Activated CD4-positive, alpha-beta T cell treated with anti-CD3 and anti-CD28 coated beads, Interleukin-2, amount 10 ng/mL, durations not matched to agents 7 days and 5 days (primary cell): ENCODE results near the gene MOCS2. TPM values are rescaled to one million over a fixed set of nuclear protein-coding genes. Genes with fewer than 3 reads are reported as not detected.

Source experiments
- CTCF ChIA-PET: fragments of 350-600 bp; sonication (Branson Sonifier 250); formaldehyde crosslinking; loops from one replicate; lab custom pipeline; 2021; ENCODE audit warnings: antibody characterized with exemption; lab: Charles Lee
- POLR2A ChIA-PET: fragments of 350-600 bp; sonication (Branson Sonifier 250); formaldehyde crosslinking; loops from one replicate; lab custom pipeline; 2021; ENCODE audit warnings: antibody characterized with exemption; lab: Charles Lee
- DNase-seq: peaks from one replicate; pipeline ENCODE4 v3.0.0-alpha.2; 2020
- H3K27ac Mint-ChIP-seq: one replicate; pipeline ENCODE4 v1.8.0; 2021; ENCODE audit warnings: mild to moderate bottlenecking, moderate library complexity, mixed read lengths
- H3K27me3 Mint-ChIP-seq: one replicate; pipeline ENCODE4 v1.8.0; 2021; ENCODE audit warnings: mixed read lengths
- H3K36me3 Mint-ChIP-seq: one replicate; pipeline ENCODE4 v1.8.0; 2021; ENCODE audit warnings: low read depth, mixed read lengths
- H3K4me1 Mint-ChIP-seq: one replicate; pipeline ENCODE4 v1.8.0; 2021; ENCODE audit warnings: mixed read lengths
- H3K4me3 Mint-ChIP-seq: one replicate; pipeline ENCODE4 v1.8.0; 2021; ENCODE audit warnings: mild to moderate bottlenecking, moderate library complexity, mixed read lengths
- H3K9me3 Mint-ChIP-seq: one replicate; pipeline ENCODE4 v1.8.0; 2021; ENCODE audit warnings: mixed read lengths
- total RNA-seq, 2 experiments: library from RNA; stranded (reverse); gene quantifications; one replicate each; pipeline ENCODE4 v1.2.3, GENCODE V29; 2021

The MOCS2 gene
- total RNA-seq = 10 to 100 TPM; 24.3 to 25.0 TPM

GRCh38 chr5:53109443-53110127 is at the start of gene MOCS2:
Gene MOCS2 (minus strand): TSS chr5:53109757. CDS start chr5:53107174, 2,583 bp downstream.
- Mint-ChIP-seq H3K4me1 (peaks cover 42% of the 10 kb centered on the region), H3K4me3 (peak within 1 kb of the TSS; percentile 96), H3K36me3 (peaks cover 32% of the 10 kb centered on the region), H3K9me3 (no peaks in the 10 kb centered on the region), H3K27ac (peak within 1 kb of the TSS; percentile 94), H3K27me3 (no peaks in the 10 kb centered on the region)
- POLR2A ChIA-PET = interaction anchor here (0.5 to 1.4 kb wide), 3 partner anchors 40 to 167 kb away, joined by 3 to 4 read pairs (median 3); no protein-coding TSS in a partner anchor
- peak; percentile 91 for DNase-seq
- CTCF ChIA-PET = interaction anchor here (0.6 to 1.5 kb wide), 7 partner anchors 12 to 1125 kb away, joined by 3 to 10 read pairs (median 3); no protein-coding TSS in a partner anchor

GRCh38 chr5:53151713-53152458 is 42.3 kb upstream of the MOCS2 start:
- Mint-ChIP-seq H3K27me3 (peaks cover 8% of the 10 kb centered on the region), H3K36me3 (no peaks in the 10 kb centered on the region), H3K4me3 (no peak overlapping the region), H3K27ac (no peak overlapping the region), H3K9me3 (no peaks in the 10 kb centered on the region), H3K4me1 (no peaks in the 10 kb centered on the region)
- DNase-seq = no peak
- ChIA-PET CTCF (no interaction called here), POLR2A (no interaction called here)

GRCh38 chr5:53133020-53133419 is 23.5 kb upstream of the MOCS2 start:
- POLR2A ChIA-PET = no interaction called here
- H3K4me3 Mint-ChIP-seq = no peak overlapping the region
- no peaks in the 10 kb centered on the region for H3K9me3 Mint-ChIP-seq
- H3K36me3 Mint-ChIP-seq = no peaks in the 10 kb centered on the region
- no peaks in the 10 kb centered on the region for H3K27me3 Mint-ChIP-seq
- DNase-seq = no peak
- H3K4me1 Mint-ChIP-seq = no peaks in the 10 kb centered on the region
- H3K27ac Mint-ChIP-seq = no peak overlapping the region
- CTCF ChIA-PET = no interaction called here

- ChIA-PET POLR2A (no interaction called here), CTCF (no interaction called here)
- Mint-ChIP-seq H3K27ac (no peak overlapping the region), H3K4me1 (no peaks in the 10 kb centered on the region), H3K9me3 (no peaks in the 10 kb centered on the region), H3K36me3 (no peaks in the 10 kb centered on the region), H3K27me3 (no peaks in the 10 kb centered on the region), H3K4me3 (no peak overlapping the region)
- DNase-seq = no peak
Measured at GRCh38 chr5:53130266-53130665, 20.7 kb upstream of the MOCS2 start.

GRCh38 chr5:53128481-53128880 is 18.9 kb upstream of the MOCS2 start:
- Mint-ChIP-seq H3K27ac (no peak overlapping the region), H3K27me3 (no peaks in the 10 kb centered on the region), H3K4me3 (no peak overlapping the region), H3K4me1 (no peaks in the 10 kb centered on the region), H3K9me3 (no peaks in the 10 kb centered on the region), H3K36me3 (no peaks in the 10 kb centered on the region)
- POLR2A ChIA-PET = no interaction called here
- DNase-seq = no peak
- CTCF ChIA-PET = interaction anchor here (0.7 kb wide), 1 partner anchor 648 kb away, joined by 3 read pairs; no protein-coding TSS in a partner anchor

GRCh38 chr5:53127107-53127506 is 17.6 kb upstream of the MOCS2 start:
- Mint-ChIP-seq H3K36me3 (no peaks in the 10 kb centered on the region), H3K4me3 (no peak overlapping the region), H3K4me1 (no peaks in the 10 kb centered on the region), H3K27ac (no peak overlapping the region), H3K9me3 (no peaks in the 10 kb centered on the region), H3K27me3 (no peaks in the 10 kb centered on the region)
- DNase-seq = no peak
- ChIA-PET POLR2A (no interaction called here), CTCF (no interaction called here)

GRCh38 chr5:53126521-53126920 is 17.0 kb upstream of the MOCS2 start:
- no peaks in the 10 kb centered on the region for H3K36me3 Mint-ChIP-seq
- no peak for DNase-seq
- no peak overlapping the region for H3K27ac Mint-ChIP-seq
- H3K9me3 Mint-ChIP-seq = no peaks in the 10 kb centered on the region
- no peaks in the 10 kb centered on the region for H3K4me1 Mint-ChIP-seq
- ChIA-PET CTCF (no interaction called here), POLR2A (no interaction called here)
- H3K4me3 Mint-ChIP-seq = no peak overlapping the region
- no peaks in the 10 kb centered on the region for H3K27me3 Mint-ChIP-seq

GRCh38 chr5:53123702-53124101 is 14.1 kb upstream of the MOCS2 start:
- peaks cover 2% of the 10 kb centered on the region for H3K27me3 Mint-ChIP-seq
- no peak for DNase-seq
- H3K9me3 Mint-ChIP-seq = no peaks in the 10 kb centered on the region
- H3K27ac Mint-ChIP-seq = no peak overlapping the region
- ChIA-PET POLR2A (no interaction called here), CTCF (no interaction called here)
- no peak overlapping the region for H3K4me3 Mint-ChIP-seq
- no peaks in the 10 kb centered on the region for H3K36me3 Mint-ChIP-seq
- H3K4me1 Mint-ChIP-seq = no peaks in the 10 kb centered on the region

- no peaks in the 10 kb centered on the region for H3K4me1 Mint-ChIP-seq
- H3K27ac Mint-ChIP-seq = no peak overlapping the region
- H3K36me3 Mint-ChIP-seq = no peaks in the 10 kb centered on the region
- H3K27me3 Mint-ChIP-seq = peaks cover 4% of the 10 kb centered on the region
- ChIA-PET CTCF (no interaction called here), POLR2A (no interaction called here)
- no peak for DNase-seq
- H3K4me3 Mint-ChIP-seq = no peak overlapping the region
- no peaks in the 10 kb centered on the region for H3K9me3 Mint-ChIP-seq
Measured at GRCh38 chr5:53120165-53120564, 10.6 kb upstream of the MOCS2 start.

- POLR2A ChIA-PET = no interaction called here
- no peak overlapping the region for H3K4me3 Mint-ChIP-seq
- H3K9me3 Mint-ChIP-seq = no peaks in the 10 kb centered on the region
- peaks cover 4% of the 10 kb centered on the region for H3K27me3 Mint-ChIP-seq
- CTCF ChIA-PET = interaction anchor here (0.6 kb wide), 1 partner anchor 18 kb away, joined by 4 read pairs; no protein-coding TSS in a partner anchor
- no peak overlapping the region for H3K27ac Mint-ChIP-seq
- H3K36me3 Mint-ChIP-seq = no peaks in the 10 kb centered on the region
- no peak for DNase-seq
- no peaks in the 10 kb centered on the region for H3K4me1 Mint-ChIP-seq
Measured at GRCh38 chr5:53118879-53119278, 9.3 kb upstream of the MOCS2 start.

GRCh38 chr5:53116597-53116996 is 7.0 kb upstream of the MOCS2 start:
- Mint-ChIP-seq H3K9me3 (no peaks in the 10 kb centered on the region), H3K36me3 (no peaks in the 10 kb centered on the region), H3K4me3 (no peak overlapping the region), H3K27ac (no peak overlapping the region), H3K27me3 (peaks cover 4% of the 10 kb centered on the region), H3K4me1 (no peaks in the 10 kb centered on the region)
- DNase-seq = no peak
- ChIA-PET POLR2A (no interaction called here), CTCF (no interaction called here)

GRCh38 chr5:53114988-53115387 is 5.4 kb upstream of the MOCS2 start:
- H3K4me1 Mint-ChIP-seq = peaks cover 11% of the 10 kb centered on the region
- peaks cover 4% of the 10 kb centered on the region for H3K27me3 Mint-ChIP-seq
- no peak overlapping the region for H3K27ac Mint-ChIP-seq
- ChIA-PET CTCF (interaction anchor here (0.8 kb wide), 1 partner anchor 10 kb away, joined by 3 read pairs; no protein-coding TSS in a partner anchor), POLR2A (no interaction called here)
- peaks cover 3% of the 10 kb centered on the region for H3K36me3 Mint-ChIP-seq
- DNase-seq = no peak
- H3K4me3 Mint-ChIP-seq = no peak overlapping the region
- no peaks in the 10 kb centered on the region for H3K9me3 Mint-ChIP-seq

GRCh38 chr5:53113947-53114346 is 4.4 kb upstream of the MOCS2 start:
- ChIA-PET CTCF (no interaction called here), POLR2A (no interaction called here)
- no peak overlapping the region for H3K27ac Mint-ChIP-seq
- H3K9me3 Mint-ChIP-seq = no peaks in the 10 kb centered on the region
- H3K36me3 Mint-ChIP-seq = peaks cover 3% of the 10 kb centered on the region
- H3K4me1 Mint-ChIP-seq = peaks cover 16% of the 10 kb centered on the region
- no peak overlapping the region for H3K4me3 Mint-ChIP-seq
- peaks cover 4% of the 10 kb centered on the region for H3K27me3 Mint-ChIP-seq
- DNase-seq = no peak
